ENCODE data around the gene DNMBP.

Gene DNMBP

GRCh38 chr10:100008142-100008522 is 1.6 kb downstream of the DNMBP start:
- no peak for DNase-seq (ENCODE audit: extremely low read depth, low read depth)
- TF ChIP-seq CTCF (IDR thresholded peaks at IDR 0.05; ENCODE audit: low read depth, low read length, missing control alignments): no peak
- peak overlapping the region; percentile 95 for H3K4me3 ChIP-seq (replicated peaks; ENCODE audit: low read depth, low read length)

- TF ChIP-seq CTCF (IDR thresholded peaks at IDR 0.05; ENCODE audit: low read depth, low read length, missing control alignments): no peak
- no peak for DNase-seq (ENCODE audit: extremely low read depth, low read depth)
- H3K4me3 ChIP-seq (replicated peaks; ENCODE audit: low read depth, low read length): peak overlapping the region; percentile 95
These were observed 2.3 kb downstream of the DNMBP start for GRCh38 chr10:100007231-100008141.

- TF ChIP-seq CTCF (IDR thresholded peaks at IDR 0.05; ENCODE audit: low read depth, low read length, missing control alignments): no peak
- DNase-seq (ENCODE audit: extremely low read depth, low read depth): peak; percentile 91
- H3K4me3 ChIP-seq (replicated peaks; ENCODE audit: low read depth, low read length): peak overlapping the region; percentile 95
These were observed 3.4 kb downstream of the DNMBP start for GRCh38 chr10:100006243-100006886.

GRCh38 chr10:100004805-100005510 is 4.8 kb downstream of the DNMBP start:
- no peak for TF ChIP-seq CTCF (IDR thresholded peaks at IDR 0.05; ENCODE audit: low read depth, low read length, missing control alignments)
- H3K4me3 ChIP-seq (replicated peaks; ENCODE audit: low read depth, low read length): peak overlapping the region; percentile 95
- DNase-seq (ENCODE audit: extremely low read depth, low read depth): no peak

- no peak for TF ChIP-seq CTCF (IDR thresholded peaks at IDR 0.05; ENCODE audit: low read depth, low read length, missing control alignments)
- DNase-seq (ENCODE audit: extremely low read depth, low read depth): no peak
- no peak overlapping the region for H3K4me3 ChIP-seq (replicated peaks; ENCODE audit: low read depth, low read length)
These were observed 9.6 kb downstream of the DNMBP start for GRCh38 chr10:100000109-100000644.

- no peak overlapping the region for H3K4me3 ChIP-seq (replicated peaks; ENCODE audit: low read depth, low read length)
- no peak for TF ChIP-seq CTCF (IDR thresholded peaks at IDR 0.05; ENCODE audit: low read depth, low read length, missing control alignments)
- no peak for DNase-seq (ENCODE audit: extremely low read depth, low read depth)
These were observed 10.2 kb downstream of the DNMBP start for GRCh38 chr10:99999319-100000108.
